Panc1 (cell line): ENCODE measurements around the gene PLK3. TPM values are rescaled to one million over a fixed set of nuclear protein-coding genes. Genes with fewer than 3 reads are reported as not detected.

Experiments used
- ATAC-seq: fragments of 200-7000 bp; cut with Tn5 transposase; 2 replicates; pipeline ENCODE4 v1.9.1; 2020; ENCODE audit warnings: mild to moderate bottlenecking, moderate library complexity
- BruUV-seq: library from RNA; stranded (reverse); fragments of 400-500 nt; replicated peaks from 2 replicates; lab custom pipeline; 2021; lab: Mats Ljungman, UMichigan
- CTCF ChIA-PET: fragments of 300-600 bp; sonication (Branson Sonifier 250); formaldehyde crosslinking; loops from one replicate; lab custom pipeline; 2022; ENCODE audit warnings: antibody characterized with exemption; lab: Charles Lee
- POLR2A ChIA-PET: fragments of 300-600 bp; sonication (Branson Sonifier 250); formaldehyde crosslinking; loops from one replicate; lab custom pipeline; 2022; ENCODE audit warnings: antibody characterized with exemption; lab: Charles Lee
- DNase-seq: peaks from one replicate; pipeline ENCODE4 v3.0.0-alpha.2; 2010; ENCODE audit warnings: low read depth, low spot score
- H3K27ac ChIP-seq: 2 replicates; pipeline ENCODE4 v1.5.1; 2011; ENCODE audit warnings: mild to moderate bottlenecking, low read length, inconsistent platforms
- H3K27me3 ChIP-seq: fragments of 200-500 bp; sonication (Bioruptor generic); 2 replicates; pipeline ENCODE4 v1.6.0; 2014; ENCODE audit warnings: low read length, inconsistent platforms; ENCODE audit not compliant: control insufficient read depth, insufficient read depth
- H3K36me3 ChIP-seq: fragments of 200-500 bp; sonication (Bioruptor generic); 2 replicates; pipeline ENCODE4 v1.5.1; 2014; ENCODE audit warnings: inconsistent platforms, mild to moderate bottlenecking, low read length, moderate library complexity; ENCODE audit not compliant: control insufficient read depth, insufficient read depth
- H3K4me1 ChIP-seq: 2 replicates; pipeline ENCODE4 v1.5.1; 2011; ENCODE audit warnings: inconsistent platforms, mild to moderate bottlenecking, low read length, moderate library complexity; ENCODE audit not compliant: control insufficient read depth, insufficient read depth
- H3K4me3 ChIP-seq, 2 experiments: 2 replicates each; pipeline ENCODE4 v1.5.1; 2011 to 2012; ENCODE audit warnings: low read depth in 2 of 2, low read length in 2 of 2, mild to moderate bottlenecking in 2 of 2, inconsistent platforms in 1 of 2, moderate library complexity in 1 of 2
- H3K9me3 ChIP-seq: fragments of 200-500 bp; sonication (Bioruptor generic); 2 replicates; pipeline ENCODE4 v1.5.1; 2014; ENCODE audit warnings: low read depth, mild to moderate bottlenecking, inconsistent platforms, low read length, moderate library complexity; ENCODE audit not compliant: control insufficient read depth, insufficient read depth
- CTCF ChIP-seq: fragments of 450-650 bp; IDR thresholded peaks from 2 replicates; pipeline ENCODE4 v1.5.1; 2017; ENCODE audit warnings: mild to moderate bottlenecking
- POLR2AphosphoS5 ChIP-seq: IDR thresholded peaks from 2 replicates; pipeline ENCODE4 v1.6.1; 2012; ENCODE audit warnings: mild to moderate bottlenecking, low read depth, low read length, moderate library complexity
- REST ChIP-seq, 2 experiments: IDR thresholded peaks; 2 replicates each; pipeline ENCODE4 v1.6.1; 2011 to 2012; ENCODE audit warnings: low read depth in 2 of 2, control low read depth in 1 of 2, low read length in 1 of 2, mild to moderate bottlenecking in 1 of 2, moderate library complexity in 1 of 2; ENCODE audit not compliant: insufficient read depth in 1 of 2
- SIN3A ChIP-seq: IDR thresholded peaks from 2 replicates; pipeline ENCODE4 v1.6.1; 2012; ENCODE audit warnings: low read depth, mild to moderate bottlenecking, low read length, moderate library complexity, borderline replicate concordance; ENCODE audit not compliant: insufficient read depth
- TCF7L2 ChIP-seq: IDR thresholded peaks from 2 replicates; pipeline ENCODE4 v1.6.1; 2011; ENCODE audit warnings: mild to moderate bottlenecking, low read depth, low read length, inconsistent platforms
- in situ Hi-C: cut with HindIII; loops from 2 replicates; pipeline ENCODE4 v1.10.0; 2016; ENCODE audit warnings: low sequenced_read_pairs, low pct_unique_long_range_greater_than_20kb
- intact Hi-C: fragments of 100-400 bp; cut with micrococcal nuclease; formaldehyde crosslinking; loops from one replicate; pipeline ENCODE4 v1.10.0; 2022; ENCODE audit not compliant: unreplicated experiment
- total RNA-seq: library from RNA; stranded (reverse); gene quantifications from one replicate; pipeline ENCODE4 v1.2.1, GENCODE V29; 2021; ENCODE audit not compliant: unreplicated experiment

The PLK3 gene
- total RNA-seq, 1 experiment from 2014 or later, result 13.7 TPM

- Histone ChIP-seq H3K36me3 (no peaks in the 10 kb centered on the region), H3K4me1 (no peaks in the 10 kb centered on the region), H3K27me3 (no peaks in the 10 kb centered on the region), H3K4me3 (peak overlapping the region; percentile 50 to 55), H3K27ac (no peak overlapping the region), H3K9me3 (no peaks in the 10 kb centered on the region)
- intact Hi-C loops, result no loop called here
- TF ChIP-seq TCF7L2 (no peak), CTCF (no peak), POLR2AphosphoS5 (no peak), REST (IDR thresholded peaks at IDR 0.05; ENCODE audit: insufficient read depth in 1 of 2, low read depth in 2 of 2, low read length in 1 of 2) (no peak), SIN3A (no peak)
- no peak for DNase-seq
- no TSS peak for BruUV-seq
- peak; percentile 9 for ATAC-seq
- POLR2A ChIA-PET, result interaction anchor here (0.6 kb wide), 1 partner anchor 115 kb away, joined by 6 read pairs; no protein-coding TSS in a partner anchor
- CTCF ChIA-PET, result interaction anchor here (0.6 kb wide), 1 partner anchor 10 kb away, joined by 8 read pairs; no protein-coding TSS in a partner anchor
- in situ Hi-C loops, result no loop called here
These were observed 42.3 kb downstream of the PLK3 start for GRCh38 chr1:44842486-44842861.

- H3K4me3 ChIP-seq, result peak within 1 kb of the TSS; percentile 50 to 55
- POLR2A ChIA-PET, result interaction anchor here (0.6 kb wide), 2 partner anchors 115 to 460 kb away, joined by 3 to 6 read pairs; no protein-coding TSS in a partner anchor
- no TSS peak for BruUV-seq
- H3K27ac ChIP-seq, result no peak within 1 kb of the TSS
- DNase-seq, result no peak
- no peaks in the 10 kb centered on the region for H3K9me3 ChIP-seq
- no peaks in the 10 kb centered on the region for H3K4me1 ChIP-seq
- intact Hi-C loops, result no loop called here
- ATAC-seq, result peak; percentile 88
- H3K36me3 ChIP-seq, result no peaks in the 10 kb centered on the region
- CTCF ChIA-PET, result interaction anchor here (0.6 to 0.7 kb wide), 2 partner anchors 9 to 295 kb away, joined by 3 to 8 read pairs; no protein-coding TSS in a partner anchor
- no peak for TF ChIP-seq POLR2AphosphoS5
- TF ChIP-seq CTCF, result no peak
- TF ChIP-seq SIN3A, result no peak
- TF ChIP-seq TCF7L2, result no peak
- no peak for TF ChIP-seq REST (IDR thresholded peaks at IDR 0.05; ENCODE audit: insufficient read depth in 1 of 2, low read depth in 2 of 2, low read length in 1 of 2)
- in situ Hi-C loops, result no loop called here
- no peaks in the 10 kb centered on the region for H3K27me3 ChIP-seq
These were observed 42.9 kb downstream of the PLK3 start, which contains the start of gene PTCH2 for GRCh38 chr1:44842862-44843655. Gene PTCH2 (minus strand): TSS chr1:44843253. CDS start chr1:44842932, 321 bp downstream.
